Fibroblast of skin of right quadriceps (primary cell): ENCODE data around the gene TGFBR2.
A peak's percentile ranks its signal among the peaks of the same experiment; 100 is the strongest.

ENCODE experiments used
- DNase-seq: peaks from one replicate; pipeline ENCODE4 v3.0.0-alpha.2; 2013

Gene TGFBR2

DNA sequence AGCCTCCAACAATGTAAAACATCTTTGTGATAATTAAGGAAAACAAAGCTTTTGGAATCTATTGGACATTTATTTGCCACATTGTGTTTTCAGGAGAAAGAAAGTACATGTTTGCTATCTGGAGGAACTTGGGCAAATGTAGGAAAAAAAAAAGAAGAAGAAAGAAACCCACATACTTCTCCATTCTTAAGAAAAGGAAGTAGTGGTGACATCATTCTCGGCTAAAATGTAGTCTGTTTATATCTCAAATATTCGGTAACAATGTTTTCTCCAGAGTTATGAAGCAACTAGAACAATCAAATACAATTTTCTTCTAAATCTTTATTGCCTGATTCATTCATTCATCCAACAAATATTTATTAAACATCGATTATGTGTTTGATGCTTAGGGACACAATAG is 2.3 kb upstream of the TGFBR2 start:
- no peak for DNase-seq

DNA sequence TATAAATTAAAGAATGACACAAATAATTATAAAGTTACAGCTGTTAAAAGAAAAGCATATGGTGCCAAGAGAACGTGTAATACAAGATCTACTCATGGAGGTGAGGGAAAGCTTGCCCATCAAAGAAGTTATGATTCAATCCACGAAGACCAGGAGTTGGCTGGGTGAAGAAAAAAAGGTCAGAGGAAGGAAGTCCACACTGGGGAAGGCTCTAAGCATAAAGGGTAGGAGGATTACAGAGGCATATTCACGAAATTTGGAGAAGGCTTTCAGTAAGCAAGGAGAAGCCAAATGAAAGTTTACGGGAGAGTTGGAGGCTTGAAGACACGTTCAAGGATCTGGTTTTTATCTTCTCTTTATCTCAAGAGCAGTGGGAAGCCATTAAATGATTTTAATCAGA is 1.8 kb upstream of the TGFBR2 start:
- DNase-seq: no peak

DNA sequence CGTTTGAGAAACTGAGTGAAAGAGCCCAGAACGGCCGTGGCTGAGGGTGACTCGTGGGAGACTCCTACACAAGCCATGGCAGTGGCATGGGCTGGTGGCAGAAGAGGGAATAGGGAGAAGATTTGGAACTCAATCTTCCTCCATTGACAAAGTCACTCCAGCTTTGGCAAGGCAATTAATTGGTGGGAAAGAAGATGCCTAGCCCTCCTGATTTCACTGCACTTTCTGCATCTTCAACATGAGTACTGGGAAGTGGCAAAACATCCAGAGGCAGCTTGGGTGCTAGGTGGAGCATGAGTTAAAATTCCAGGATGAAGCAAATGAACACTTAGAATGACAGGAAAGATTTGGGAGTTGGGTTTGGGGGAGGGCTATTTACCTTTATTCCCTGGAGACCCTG is 1.4 kb upstream of the TGFBR2 start:
- DNase-seq: no peak

DNA sequence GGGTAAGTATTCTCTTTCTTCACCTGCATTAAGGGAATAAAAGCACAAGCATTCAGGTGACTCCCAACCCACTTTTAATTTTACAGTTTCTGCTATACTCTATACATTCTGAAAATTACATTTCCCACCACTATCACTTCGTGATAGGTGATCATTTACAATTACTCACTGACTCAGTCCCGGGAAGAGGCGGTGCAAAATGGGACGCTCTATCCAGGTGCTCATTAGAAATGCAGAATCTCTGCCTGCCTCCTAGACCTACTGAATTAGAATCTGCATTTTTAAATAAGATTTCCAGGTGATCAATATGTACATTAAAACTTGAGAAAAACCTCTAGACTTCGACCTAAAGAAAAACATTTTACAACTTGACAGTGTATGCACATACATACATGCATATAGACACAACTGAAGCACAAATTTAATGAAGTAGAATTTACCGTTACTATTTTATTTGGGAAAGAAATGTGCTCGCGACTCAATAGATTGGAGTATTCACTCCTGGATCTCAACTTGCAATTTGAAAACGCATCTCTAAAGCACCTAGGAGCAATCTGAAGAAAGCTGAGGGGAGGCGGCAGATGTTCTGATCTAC is 598 bp upstream of the TGFBR2 start:
- DNase-seq: no peak

DNA sequence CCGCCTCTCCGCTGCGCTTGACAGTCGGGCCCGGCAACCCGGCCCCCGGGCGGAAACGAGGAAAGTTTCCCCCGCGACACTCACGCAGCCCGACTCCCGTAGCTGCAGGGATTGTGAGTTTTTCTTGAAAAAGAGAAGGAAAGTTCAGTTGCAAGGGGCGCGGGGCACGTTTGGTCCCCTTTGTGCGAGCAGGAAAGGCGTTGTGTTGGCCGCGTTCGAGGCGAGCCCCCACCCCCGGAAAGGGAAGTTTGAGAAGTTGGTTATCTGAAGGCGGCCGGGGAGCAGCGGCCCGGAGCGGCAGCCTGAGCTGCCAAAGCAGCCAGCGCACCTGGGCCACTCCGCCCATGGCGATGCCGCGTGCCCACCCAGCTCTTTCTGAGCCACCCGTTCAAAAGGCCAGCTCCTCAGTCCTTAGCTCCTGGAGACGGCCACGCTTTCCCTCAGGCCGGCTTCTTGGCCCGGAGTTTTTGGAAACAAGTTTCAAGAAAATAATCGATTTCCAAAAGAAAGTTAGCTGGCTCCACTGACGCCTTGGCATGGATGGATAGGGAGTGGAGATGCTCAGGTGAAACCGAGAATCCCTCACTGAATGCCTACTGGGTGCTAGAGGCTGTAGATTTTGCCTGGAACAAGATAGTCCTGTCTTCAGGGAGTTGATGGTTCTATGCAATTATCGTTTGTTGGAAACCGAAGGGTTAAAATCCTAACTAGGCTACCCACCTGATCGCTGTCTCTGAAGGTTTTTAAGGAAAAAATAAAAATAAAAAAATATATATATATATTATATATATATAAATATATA is 832 bp downstream of the TGFBR2 start:
- peak; percentile 45 for DNase-seq

DNA sequence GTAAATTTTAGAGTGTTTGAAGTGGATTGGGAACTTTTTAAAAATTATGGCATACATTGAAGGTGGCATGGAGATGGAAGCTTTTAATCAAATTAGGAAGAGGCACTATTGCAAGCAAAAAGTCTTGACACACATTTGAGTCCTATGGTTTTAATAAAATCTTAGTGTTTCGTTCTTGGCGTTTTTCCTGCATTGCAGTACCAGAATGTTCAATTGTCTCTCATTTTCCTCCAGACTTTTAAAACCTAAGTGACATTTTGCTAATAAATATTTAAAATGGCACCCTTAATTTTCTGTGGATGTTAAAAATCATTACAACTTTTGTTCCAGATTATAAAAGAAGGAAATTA is 2.2 kb downstream of the TGFBR2 start:
- DNase-seq: no peak

DNA sequence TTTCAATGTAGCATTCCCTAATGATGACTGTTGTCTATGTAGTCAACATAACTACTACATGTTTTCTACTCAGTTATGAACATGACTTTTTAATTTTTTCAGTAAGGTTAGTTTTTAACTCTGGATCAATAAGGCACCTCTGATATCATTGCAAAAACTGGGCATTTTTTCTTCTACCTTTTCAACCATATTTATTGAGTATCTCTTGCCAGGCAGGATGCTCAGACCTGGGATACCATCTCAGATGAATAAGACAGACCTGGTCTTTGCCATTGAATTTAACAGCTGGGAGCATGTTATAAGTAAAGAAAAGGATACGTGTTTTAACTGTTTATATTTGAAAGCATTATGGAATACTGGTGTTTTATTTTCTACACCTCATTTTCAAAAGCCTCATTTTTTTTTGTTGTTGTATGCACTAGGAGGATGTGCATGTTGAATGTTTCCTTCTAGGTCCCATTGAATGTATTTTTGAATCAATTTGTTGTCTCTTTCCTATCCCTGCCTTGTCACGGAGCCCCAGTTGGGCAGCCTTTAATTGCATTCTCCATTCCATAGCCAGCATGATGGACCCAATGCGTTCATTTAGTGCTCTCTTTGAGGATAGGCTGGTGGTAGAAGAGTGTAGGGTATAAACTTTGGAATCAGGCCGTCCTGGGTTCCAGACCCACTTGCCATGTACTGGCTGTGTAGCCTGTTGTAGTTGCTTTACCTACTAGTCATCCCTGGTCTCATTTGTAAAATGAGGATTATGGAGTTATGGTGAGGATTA is 3.7 kb downstream of the TGFBR2 start:
- DNase-seq: no peak

DNA sequence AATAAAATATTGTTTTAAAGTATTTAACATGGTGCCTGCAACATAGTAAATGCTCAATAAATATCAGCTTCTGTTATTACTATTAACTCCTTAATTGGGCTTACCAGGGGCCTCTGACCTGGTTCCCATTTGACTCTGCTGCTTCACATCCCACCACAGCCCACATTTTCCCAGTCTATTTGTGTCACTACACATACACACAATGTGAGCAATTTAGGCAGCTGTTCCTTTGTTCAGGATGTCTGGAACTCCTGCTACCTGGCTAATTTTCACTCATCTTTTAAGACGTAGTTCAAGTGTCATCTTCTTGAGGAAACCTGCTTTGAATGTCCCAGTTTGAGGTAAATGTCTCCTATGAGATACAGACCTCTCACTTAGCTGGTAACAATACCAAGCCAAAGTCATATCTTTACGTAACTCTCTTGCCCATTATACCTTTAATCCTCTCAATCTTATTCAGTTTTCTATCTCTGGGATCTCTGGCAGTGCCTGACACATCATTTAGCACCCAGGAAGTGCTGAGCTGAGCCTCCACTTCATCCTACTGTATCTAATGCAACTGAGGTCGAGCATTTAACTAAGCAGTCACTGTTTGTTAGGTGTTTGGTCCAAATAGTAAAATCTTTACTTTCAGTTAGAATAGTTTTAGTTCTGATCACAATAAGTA is 4.4 kb downstream of the TGFBR2 start:
- DNase-seq: no peak

DNA sequence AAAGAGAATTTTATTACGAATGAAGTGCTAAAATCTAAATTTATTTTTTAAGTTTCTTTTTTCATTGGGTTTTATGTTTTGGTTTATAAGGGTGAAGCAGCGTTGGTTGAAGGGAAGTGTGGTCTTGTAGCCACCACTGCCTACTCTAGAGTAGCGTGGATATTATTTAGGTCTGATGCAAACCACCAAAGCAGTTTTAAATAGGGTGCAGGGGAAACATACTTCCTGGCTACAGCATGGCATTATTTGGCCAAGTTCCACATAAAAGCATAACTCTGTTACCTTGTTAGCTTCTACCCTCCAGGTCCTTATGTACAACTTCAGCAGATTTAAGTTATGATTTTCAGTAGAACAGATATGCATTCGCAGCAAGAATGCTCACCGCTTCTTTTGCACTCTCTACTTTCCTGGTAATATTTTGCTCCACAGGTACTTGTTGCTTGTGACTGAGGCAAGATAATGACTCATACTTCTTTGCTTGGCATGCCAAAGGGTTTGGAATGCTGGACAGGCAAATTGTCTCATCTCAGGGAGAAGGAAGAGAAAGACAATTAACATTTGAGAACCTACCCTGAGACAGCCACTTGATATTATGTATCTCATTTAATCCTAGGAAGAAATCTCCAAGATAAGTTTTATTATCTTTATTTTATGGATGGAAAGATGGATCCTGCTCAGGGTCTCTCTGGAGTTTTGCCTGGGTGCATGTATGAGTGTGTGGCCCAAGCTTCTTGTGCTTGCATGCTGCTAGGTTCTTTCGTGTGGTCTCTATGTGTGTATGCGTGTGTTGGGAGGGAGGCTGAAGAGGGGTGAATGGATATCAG is 5.4 kb downstream of the TGFBR2 start:
- peak; percentile 61 for DNase-seq

DNA sequence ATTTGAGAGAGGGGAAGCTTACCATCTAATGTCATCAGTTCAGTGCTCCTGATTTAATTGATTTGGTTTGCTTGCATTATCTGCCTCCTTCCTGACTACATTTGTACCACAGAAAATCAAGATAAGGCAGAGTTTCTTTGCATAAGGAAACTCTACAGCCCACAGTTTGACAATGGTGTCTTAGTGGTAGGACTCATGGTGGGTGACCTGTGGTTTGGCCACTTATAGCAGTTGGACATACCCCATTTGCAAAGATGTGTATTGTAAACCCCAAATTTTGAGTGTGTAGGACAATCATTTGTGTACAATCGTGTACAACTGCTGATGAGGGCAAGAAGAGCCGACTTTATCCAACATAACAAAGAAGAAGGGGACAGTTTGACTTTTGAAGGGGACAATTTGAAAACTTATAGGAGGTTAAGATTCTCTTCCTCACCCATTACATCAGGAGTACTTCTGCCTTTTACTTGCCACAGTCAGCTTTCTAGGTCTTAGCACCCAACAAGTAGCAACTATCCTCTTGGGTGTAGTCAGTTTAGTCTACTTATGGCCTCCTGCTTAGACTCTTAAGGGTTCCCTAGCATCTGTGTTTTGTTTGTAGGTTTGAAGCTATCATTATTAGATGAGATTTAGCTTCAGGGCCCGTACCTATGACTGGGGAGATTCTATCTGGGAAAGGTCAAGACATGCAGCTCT is 6.2 kb downstream of the TGFBR2 start:
- DNase-seq: no peak

DNA sequence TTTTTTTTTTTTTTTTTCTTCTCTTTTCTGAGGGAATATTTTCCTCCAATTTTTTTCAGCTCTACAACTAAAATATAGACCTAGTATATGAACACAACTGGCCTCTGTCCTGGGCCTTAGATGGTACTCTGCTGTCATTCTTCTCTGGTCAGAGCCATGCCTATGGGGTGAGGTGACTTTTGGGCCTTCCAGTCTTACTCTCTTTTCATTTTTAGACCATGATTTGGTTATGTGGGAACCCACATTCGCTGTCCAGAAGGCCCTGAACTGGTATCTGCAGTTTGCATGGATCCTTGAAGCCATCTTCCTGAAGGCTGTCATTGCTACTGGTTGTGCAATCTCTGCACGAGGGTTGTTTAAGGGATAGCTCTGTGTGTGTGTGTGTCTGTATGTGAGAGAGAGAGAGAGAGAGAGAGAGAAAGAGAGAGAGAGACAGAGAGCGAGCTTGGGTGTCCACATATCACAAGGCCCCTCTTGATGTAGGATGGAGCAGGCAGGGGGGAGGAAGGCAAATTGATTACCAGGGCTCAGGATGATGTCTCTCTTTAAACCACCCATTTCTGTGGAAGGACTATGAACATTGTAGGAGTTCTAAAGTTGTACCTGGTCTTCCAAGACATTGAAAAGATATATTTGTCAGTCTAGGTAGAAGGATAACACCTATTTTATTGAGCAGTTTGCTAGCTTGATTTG is 6.9 kb downstream of the TGFBR2 start:
- DNase-seq: no peak

DNA sequence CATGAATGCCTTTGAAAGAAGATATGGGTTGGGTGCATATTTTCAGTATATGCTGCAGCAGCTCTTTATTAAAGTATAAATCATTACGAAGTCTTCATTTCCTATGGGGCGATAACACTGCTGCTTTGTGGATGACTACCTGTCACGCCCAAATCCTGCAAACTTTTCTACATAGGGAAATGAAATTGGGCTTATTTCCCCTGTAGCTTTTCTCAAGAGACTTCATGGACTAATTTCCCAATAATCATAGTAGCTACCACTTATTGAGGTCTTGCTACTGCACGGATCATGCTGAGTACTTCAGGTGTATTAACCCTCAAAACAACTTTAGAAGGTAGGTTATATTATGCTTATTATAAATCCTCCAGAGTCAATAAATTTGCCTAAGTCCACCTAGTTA is 8.0 kb downstream of the TGFBR2 start:
- DNase-seq: no peak

DNA sequence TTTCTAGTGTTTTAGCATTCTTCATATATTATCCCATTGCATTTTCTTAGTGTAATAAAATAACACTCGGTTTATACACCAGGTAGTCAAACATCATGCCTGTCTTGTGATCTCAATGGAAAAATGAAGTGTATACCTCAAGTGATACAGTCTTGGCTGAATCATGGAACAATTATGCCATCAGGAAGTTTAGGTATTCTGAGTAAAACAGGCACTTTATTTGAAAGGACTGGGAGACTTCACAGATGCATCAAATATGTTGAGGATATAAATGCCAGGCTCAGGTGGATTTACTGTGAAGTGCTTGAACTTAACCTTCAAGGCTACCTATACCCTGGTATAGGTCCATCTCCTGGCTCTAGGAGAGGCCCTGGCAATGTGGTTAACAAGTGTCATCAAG is 8.5 kb downstream of the TGFBR2 start:
- DNase-seq: no peak

DNA sequence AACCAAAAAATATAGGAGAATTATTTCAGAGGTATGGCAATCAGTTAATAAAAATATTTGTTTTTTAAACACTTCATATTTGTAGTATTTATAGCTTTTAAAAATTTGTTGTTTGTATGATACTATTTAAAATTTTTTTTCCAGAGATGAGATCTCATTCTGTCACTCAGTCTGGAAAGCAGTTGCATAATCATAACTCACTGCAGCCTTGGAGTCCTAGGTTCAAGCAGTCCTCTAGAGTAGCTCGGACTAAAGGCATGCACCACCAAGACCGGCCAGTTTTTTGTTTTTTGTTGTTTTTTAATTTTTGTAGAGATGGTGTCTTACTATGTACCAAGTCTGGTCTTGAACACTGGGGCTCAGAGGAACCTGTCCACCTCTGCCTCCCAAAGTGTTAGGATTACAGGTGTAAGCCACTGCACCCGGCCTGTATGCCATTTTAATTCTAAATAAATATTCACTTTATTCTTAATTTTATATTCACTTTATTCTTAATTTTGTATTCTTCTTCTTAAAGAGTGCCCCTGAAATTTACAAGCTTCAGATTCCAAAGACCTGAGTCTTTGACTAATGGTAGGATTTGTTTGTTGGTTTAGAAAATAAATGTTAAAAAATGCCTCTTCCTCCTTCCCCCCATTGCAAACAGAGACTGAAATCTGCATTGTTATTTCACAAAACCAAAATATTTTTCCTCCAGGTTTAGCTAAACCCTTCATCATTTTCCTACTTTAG is 9.4 kb downstream of the TGFBR2 start:
- no peak for DNase-seq

DNA sequence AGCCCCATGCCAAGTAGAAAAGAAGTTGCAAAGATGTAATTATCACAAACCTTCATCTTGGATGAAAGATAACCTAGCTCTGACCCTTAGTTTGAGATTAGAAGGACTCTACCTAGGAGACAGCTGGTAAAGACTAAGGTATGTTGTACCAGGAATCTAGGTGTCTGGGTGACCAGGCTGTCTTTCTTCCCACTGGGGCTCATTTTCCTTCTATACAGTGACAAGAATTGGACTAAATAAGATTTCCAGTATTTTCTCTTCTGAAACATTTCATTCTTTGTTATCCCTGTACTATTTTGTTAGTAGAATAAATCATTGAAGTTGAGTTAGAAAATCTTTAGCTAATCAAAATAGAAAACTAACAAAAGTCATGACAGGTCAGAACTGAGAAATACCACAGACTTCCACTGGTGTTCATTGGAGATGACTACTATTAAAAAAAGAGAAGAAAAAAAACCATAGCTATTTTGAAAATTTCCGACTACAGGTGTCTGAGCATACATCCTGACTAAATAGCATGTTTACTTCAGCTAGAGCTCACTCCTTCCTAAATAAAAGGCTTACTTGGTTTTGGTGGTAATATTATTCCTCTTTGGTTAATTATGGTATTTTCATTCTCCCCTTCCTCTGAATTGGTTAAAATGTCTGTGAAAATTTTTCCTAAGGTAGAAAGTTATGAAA is 10.1 kb downstream of the TGFBR2 start:
- DNase-seq: no peak

DNA sequence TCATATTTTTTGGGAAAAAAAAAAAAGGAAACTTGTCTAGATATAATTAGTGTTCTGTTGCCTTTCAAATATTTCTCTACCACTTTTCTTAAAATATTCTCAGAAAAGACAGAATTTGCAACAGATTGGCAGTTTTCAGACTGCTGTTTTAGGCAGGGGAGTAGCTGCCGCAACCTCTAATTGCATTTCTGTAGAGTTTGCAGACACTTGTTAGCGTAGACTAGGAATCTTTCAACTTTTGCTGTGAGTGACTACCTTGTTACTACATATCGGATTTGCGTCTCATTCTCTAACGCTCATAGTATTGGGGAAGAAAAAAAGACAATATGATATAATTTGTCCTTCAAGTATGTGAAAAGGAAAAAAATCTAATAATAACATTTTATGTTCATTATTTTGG is 10.7 kb downstream of the TGFBR2 start:
- DNase-seq: no peak

DNA sequence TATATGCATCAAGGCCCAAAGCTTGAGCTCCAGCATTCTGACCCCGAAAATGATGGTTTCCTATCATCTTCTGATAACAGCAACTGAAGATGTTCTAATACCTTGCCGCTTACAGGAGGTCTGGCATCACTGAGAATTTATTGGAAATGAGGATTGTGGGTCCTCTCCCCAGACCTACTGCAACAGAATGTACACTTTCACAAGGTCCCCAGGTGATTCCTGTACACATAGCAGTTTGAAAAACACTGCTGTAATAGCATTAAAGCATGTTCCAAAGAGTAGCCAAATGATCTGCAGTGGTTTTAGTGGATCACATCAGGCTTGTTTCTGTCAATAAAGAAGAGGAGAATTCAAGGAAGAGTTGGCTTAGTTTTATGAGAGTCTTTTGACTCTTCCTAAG is 11.3 kb downstream of the TGFBR2 start:
- DNase-seq: no peak

DNA sequence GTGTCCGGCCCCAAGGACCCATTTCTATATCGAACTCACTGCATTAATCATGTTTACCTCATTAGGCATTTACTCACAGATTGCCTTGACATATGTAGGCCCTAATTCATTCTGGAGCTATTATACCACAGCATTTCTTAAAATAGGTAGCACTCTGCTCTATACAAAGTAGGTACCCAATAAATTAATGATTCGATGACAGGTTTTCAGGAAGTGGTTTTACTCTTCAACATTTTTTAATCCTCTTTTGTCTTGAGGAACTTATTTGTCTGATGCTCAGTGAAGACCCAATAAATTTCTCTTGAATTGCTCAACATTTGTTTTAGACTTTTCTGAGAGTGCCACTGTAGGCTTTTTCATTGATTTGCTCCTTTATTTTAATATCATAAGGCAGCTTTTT is 12.1 kb downstream of the TGFBR2 start:
- peak; percentile 70 for DNase-seq

DNA sequence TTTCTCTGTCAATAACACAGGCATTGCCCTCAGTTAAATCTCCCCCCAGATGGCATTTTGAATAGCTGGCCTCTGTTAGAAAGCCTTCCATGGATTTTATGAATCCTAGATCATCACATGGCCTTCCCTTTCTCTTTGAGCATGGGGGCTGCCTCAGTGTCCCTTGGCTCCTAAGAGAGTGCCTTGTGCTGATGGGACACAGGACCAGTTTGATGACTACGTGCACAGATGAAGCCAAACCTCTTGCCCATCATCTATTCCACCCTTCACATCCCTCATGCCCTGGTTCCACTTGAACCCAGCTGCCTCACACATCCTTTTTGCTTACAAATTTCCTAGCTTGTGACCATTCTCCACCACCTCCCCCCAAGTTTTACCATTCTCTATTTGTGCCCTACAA is 12.9 kb downstream of the TGFBR2 start:
- no peak for DNase-seq
